GM10266 (cell line): ENCODE measurements around the gene ELAVL1.
"Not testable (repeated sequence)": the region's sequence is repeated elsewhere in the genome, so short reads cannot be mapped to it uniquely, and the experiment has no call there.

Experiments used
- DNase-seq: peaks from one replicate; pipeline ENCODE4 v3.0.0; 2012; ENCODE audit errors: extremely low spot score
- TF ChIP-seq, protein P1 (sequence below): IDR thresholded peaks from 2 replicates; pipeline ENCODE4 v1.5.1; 2012; ENCODE audit warnings: mild to moderate bottlenecking, low read depth; ENCODE audit not compliant: control insufficient read depth, insufficient read depth; ENCODE audit errors: missing control alignments

ELAVL1 gene

DNA sequence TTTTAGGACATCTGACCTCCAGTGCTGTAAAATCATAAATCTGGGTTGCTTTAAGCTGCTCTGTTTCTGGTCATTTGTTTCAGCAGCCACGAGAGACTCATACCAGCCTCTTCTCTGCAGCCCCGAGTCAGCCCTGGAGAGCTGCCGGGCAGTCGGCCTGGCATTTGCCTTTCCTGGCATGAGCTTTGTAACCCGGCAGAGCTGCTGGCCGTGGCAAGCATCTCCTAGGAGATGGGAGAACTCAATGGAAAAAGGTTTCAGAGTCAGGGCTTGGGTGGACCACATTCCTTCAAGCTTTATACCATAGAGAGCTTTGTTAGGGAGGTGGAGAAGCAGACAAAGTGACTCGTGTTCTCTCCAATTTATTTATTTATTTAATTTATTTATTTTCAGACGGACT, 25.5 kb upstream of the ELAVL1 start:
- TF ChIP-seq, protein P1, sequence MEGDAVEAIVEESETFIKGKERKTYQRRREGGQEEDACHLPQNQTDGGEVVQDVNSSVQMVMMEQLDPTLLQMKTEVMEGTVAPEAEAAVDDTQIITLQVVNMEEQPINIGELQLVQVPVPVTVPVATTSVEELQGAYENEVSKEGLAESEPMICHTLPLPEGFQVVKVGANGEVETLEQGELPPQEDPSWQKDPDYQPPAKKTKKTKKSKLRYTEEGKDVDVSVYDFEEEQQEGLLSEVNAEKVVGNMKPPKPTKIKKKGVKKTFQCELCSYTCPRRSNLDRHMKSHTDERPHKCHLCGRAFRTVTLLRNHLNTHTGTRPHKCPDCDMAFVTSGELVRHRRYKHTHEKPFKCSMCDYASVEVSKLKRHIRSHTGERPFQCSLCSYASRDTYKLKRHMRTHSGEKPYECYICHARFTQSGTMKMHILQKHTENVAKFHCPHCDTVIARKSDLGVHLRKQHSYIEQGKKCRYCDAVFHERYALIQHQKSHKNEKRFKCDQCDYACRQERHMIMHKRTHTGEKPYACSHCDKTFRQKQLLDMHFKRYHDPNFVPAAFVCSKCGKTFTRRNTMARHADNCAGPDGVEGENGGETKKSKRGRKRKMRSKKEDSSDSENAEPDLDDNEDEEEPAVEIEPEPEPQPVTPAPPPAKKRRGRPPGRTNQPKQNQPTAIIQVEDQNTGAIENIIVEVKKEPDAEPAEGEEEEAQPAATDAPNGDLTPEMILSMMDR = no peak
- no peak for DNase-seq

- DNase-seq = no peak
- TF ChIP-seq, protein P1 = no peak
These were observed 23.6 kb upstream of the ELAVL1 start for GRCh38 chr19:8028951-8029491.

- TF ChIP-seq, protein P1 = no peak
- no peak for DNase-seq
These were observed 19.9 kb upstream of the ELAVL1 start for GRCh38 chr19:8025316-8025715.

GRCh38 chr19:8024256-8024655, 18.8 kb upstream of the ELAVL1 start:
- not testable (repeated sequence) for DNase-seq

DNA sequence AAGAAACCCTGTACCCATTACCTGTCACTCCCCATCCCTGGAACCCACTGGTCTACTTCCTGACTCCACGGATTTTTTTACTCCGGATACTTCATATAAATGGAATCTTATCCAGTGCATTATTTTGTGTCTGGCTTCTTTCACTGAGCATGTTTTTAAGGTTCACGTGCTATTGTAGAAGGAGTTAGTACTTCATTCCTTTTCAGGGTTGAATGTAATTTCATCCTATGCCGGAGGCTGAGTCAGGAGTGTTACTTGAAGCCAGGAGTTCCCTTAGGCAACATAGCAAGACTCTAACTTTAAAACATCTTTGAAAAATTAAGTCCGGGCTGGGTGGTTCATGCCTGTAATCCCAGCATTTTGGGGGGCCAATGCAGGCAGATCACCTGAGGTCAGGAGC, 17.9 kb upstream of the ELAVL1 start:
- DNase-seq = no peak
- TF ChIP-seq, protein P1 = no peak

- DNase-seq = no peak
- TF ChIP-seq, protein P1 = no peak
These were observed 16.8 kb upstream of the ELAVL1 start for GRCh38 chr19:8022275-8022674.

DNA sequence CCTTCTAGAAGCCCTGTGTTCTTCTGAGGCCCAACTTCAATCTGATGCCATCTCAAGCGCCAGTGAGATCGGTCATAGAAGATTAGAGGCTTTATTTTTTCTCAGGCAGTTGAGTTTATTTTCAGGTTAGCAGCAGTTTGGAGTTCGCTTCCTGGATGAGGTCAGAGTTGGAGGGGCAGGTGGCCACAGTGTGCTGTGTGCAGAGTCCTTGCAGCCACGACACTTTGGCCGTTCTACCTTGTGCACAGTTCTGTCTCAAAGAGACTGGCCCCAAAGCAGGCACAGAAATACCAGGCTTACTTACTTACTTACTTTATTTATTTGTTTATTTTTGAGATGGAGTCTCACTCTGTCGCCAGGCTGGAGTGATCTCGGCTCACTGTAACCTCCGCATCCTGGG, 15.9 kb upstream of the ELAVL1 start:
- TF ChIP-seq, protein P1 = no peak
- DNase-seq = no peak

DNA sequence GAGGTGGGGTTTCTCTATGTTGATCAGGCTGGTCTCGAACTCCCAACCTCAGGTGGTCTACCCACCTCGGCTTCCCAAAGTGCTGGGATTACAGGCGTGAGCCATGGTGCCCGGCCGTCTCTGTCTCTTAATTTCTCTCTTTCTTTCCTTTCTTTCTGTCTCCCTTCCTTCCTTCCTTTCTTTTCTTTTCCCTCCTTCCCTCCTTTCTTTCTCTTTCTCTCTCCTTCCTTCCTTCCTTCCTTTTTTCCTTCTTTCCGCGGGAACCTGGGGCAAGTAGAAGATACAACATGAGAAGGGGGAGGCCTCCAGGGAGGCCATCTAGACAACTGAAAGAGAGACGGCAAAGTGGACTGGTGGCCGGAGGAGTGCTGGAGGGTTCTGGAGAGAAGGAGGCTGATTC, 15.2 kb upstream of the ELAVL1 start:
- TF ChIP-seq, protein P1 = no peak
- DNase-seq = no peak
